Measurements from ENCODE around the gene STOX2.

The STOX2 gene

GRCh38 chr4:183905081-183905592 is at the start of gene STOX2:
STOX2 (plus strand) TSS chr4:183905307; CDS start chr4:183906791, 1,484 bp downstream.
- DNase-seq: peak; percentile 50

GRCh38 chr4:183855323-183856190 is 49.5 kb upstream of the STOX2 start:
- DNase-seq: no peak

- no peak for DNase-seq
Observed at GRCh38 chr4:183857040-183857439, 48.1 kb upstream of the STOX2 start.

- no peak for DNase-seq
Observed at GRCh38 chr4:183858011-183858615, 47.0 kb upstream of the STOX2 start.

GRCh38 chr4:183860119-183860518 is 45.0 kb upstream of the STOX2 start:
- DNase-seq: no peak

- DNase-seq: no peak
Observed at GRCh38 chr4:183860731-183861130, 44.4 kb upstream of the STOX2 start.

GRCh38 chr4:183861426-183861825 is 43.7 kb upstream of the STOX2 start:
- no peak for DNase-seq

- no peak for DNase-seq
Observed at GRCh38 chr4:183863155-183863825, 41.8 kb upstream of the STOX2 start.

- DNase-seq: no peak
Observed at GRCh38 chr4:183867247-183867646, 37.9 kb upstream of the STOX2 start.

- no peak for DNase-seq
Observed at GRCh38 chr4:183870997-183871396, 34.1 kb upstream of the STOX2 start.

- DNase-seq: no peak
Observed at GRCh38 chr4:183871581-183871980, 33.5 kb upstream of the STOX2 start.

GRCh38 chr4:183872531-183872930 is 32.6 kb upstream of the STOX2 start:
- DNase-seq: no peak

GRCh38 chr4:183873409-183874185 is 31.5 kb upstream of the STOX2 start:
- DNase-seq: peak; percentile 6

GRCh38 chr4:183875251-183875825 is 29.8 kb upstream of the STOX2 start:
- DNase-seq: no peak

- peak; percentile 81 for DNase-seq
Observed at GRCh38 chr4:183876268-183876934, 28.7 kb upstream of the STOX2 start.

GRCh38 chr4:183878251-183878970 is 26.7 kb upstream of the STOX2 start:
- no peak for DNase-seq

- DNase-seq: no peak
Observed at GRCh38 chr4:183885205-183885720, 19.8 kb upstream of the STOX2 start.

GRCh38 chr4:183887351-183887750 is 17.8 kb upstream of the STOX2 start:
- no peak for DNase-seq

GRCh38 chr4:183888564-183888963 is 16.5 kb upstream of the STOX2 start:
- DNase-seq: no peak

- DNase-seq: no peak
Observed at GRCh38 chr4:183889190-183889589, 15.9 kb upstream of the STOX2 start.

- DNase-seq: no peak
Observed at GRCh38 chr4:183897193-183897592, 7.9 kb upstream of the STOX2 start.
